Loucy (cell line): ENCODE data around the gene ARHGAP25.
A peak's percentile ranks its signal among the peaks of the same experiment; 100 is the strongest.

Source experiments
- H2AFZ ChIP-seq: fragments of 200-600 bp; sonication (generic); 2 replicates; pipeline ENCODE4 v1.6.0; 2016; ENCODE audit warnings: antibody characterized with exemption, mild to moderate bottlenecking, low read length, moderate library complexity
- H3F3A ChIP-seq: fragments of 200-600 bp; 2 replicates; pipeline ENCODE4 v1.6.0; 2016; ENCODE audit warnings: antibody characterized with exemption, low read depth, mild to moderate bottlenecking
- H3K27me3 ChIP-seq: fragments of 200-600 bp; sonication (generic); 2 replicates; pipeline ENCODE4 v1.6.1; 2014; ENCODE audit warnings: low read length, mild to moderate bottlenecking; ENCODE audit not compliant: insufficient read depth, poor library complexity, severe bottlenecking
- H3K36me3 ChIP-seq: fragments of 200-600 bp; sonication (generic); 2 replicates; pipeline ENCODE4 v1.6.1; 2016; ENCODE audit warnings: low read length; ENCODE audit not compliant: insufficient read depth
- H3K4me1 ChIP-seq: fragments of 200-600 bp; sonication (generic); 2 replicates; pipeline ENCODE4 v1.5.1; 2014; ENCODE audit warnings: low read length, mild to moderate bottlenecking; ENCODE audit not compliant: insufficient read depth, poor library complexity, severe bottlenecking
- H3K4me2 ChIP-seq: fragments of 200-600 bp; sonication (generic); 2 replicates; pipeline ENCODE4 v1.6.0; 2014; ENCODE audit warnings: antibody characterized with exemption, low read length, low read depth, mild to moderate bottlenecking; ENCODE audit not compliant: poor library complexity, severe bottlenecking
- H3K4me3 ChIP-seq: fragments of 200-600 bp; sonication (generic); 2 replicates; pipeline ENCODE4 v1.5.1; 2014; ENCODE audit warnings: low read length, mild to moderate bottlenecking, mixed read lengths; ENCODE audit not compliant: poor library complexity, severe bottlenecking
- H3K79me2 ChIP-seq: fragments of 200-600 bp; sonication (generic); 2 replicates; pipeline ENCODE4 v1.6.1; 2014; ENCODE audit warnings: low read length; ENCODE audit not compliant: insufficient read depth
- H3K9ac ChIP-seq: fragments of 200-600 bp; sonication (generic); 2 replicates; pipeline ENCODE4 v1.6.0; 2014; ENCODE audit warnings: mild to moderate bottlenecking, low read depth, low read length, moderate library complexity; ENCODE audit not compliant: poor library complexity, severe bottlenecking
- H3K9me2 ChIP-seq: fragments of 200-600 bp; sonication (generic); replicated peaks from 2 replicates; pipeline ENCODE4 v1.6.1; 2016; ENCODE audit warnings: low read depth, low read length, mixed read lengths
- H3K9me3 ChIP-seq: fragments of 200-600 bp; sonication (generic); 2 replicates; pipeline ENCODE4 v1.6.1; 2014; ENCODE audit warnings: mild to moderate bottlenecking, antibody characterized with exemption, low read length, low read depth; ENCODE audit not compliant: insufficient read depth
- H4K20me1 ChIP-seq: fragments of 200-600 bp; sonication (generic); 2 replicates; pipeline ENCODE4 v1.6.0; 2014; ENCODE audit warnings: antibody characterized with exemption, low read length, mild to moderate bottlenecking; ENCODE audit not compliant: insufficient read depth, poor library complexity, severe bottlenecking
- CTCF ChIP-seq: fragments of 200-600 bp; sonication (generic); conservative IDR thresholded peaks from 2 replicates; pipeline ENCODE4 v1.5.1; 2014; ENCODE audit warnings: mild to moderate bottlenecking, antibody characterized with exemption, low read length
- EZH2phosphoT487 ChIP-seq: fragments of 200-600 bp; IDR thresholded peaks from 2 replicates; pipeline ENCODE4 v1.6.1; 2018; ENCODE audit warnings: antibody characterized with exemption, mild to moderate bottlenecking, moderate library complexity, borderline replicate concordance

ARHGAP25 gene

GRCh38 chr2:68689553-68690537 lies 44.8 kb upstream of the ARHGAP25 start:
- peak overlapping the region; percentile 41; the same call in 1 of the 2 replicates for H2AFZ ChIP-seq
- H3K36me3 ChIP-seq, result no peaks in the 10 kb centered on the region
- H3K4me3 ChIP-seq, result no peak overlapping the region
- peaks cover 10% of the 10 kb centered on the region for H3K4me1 ChIP-seq
- H4K20me1 ChIP-seq, result no peaks in the 10 kb centered on the region
- H3K9me2 ChIP-seq, result no peaks in the 10 kb centered on the region
- H3K4me2 ChIP-seq, result no peak overlapping the region
- no peaks in the 10 kb centered on the region for H3K9me3 ChIP-seq
- no peaks in the 10 kb centered on the region for H3K27me3 ChIP-seq
- H3F3A ChIP-seq, result no peaks in the 10 kb centered on the region
- H3K9ac ChIP-seq, result no peak overlapping the region
- TF ChIP-seq EZH2phosphoT487 (no peak), CTCF (no peak)
- no peaks in the 10 kb centered on the region for H3K79me2 ChIP-seq

- Histone ChIP-seq H3K9me3 (no peaks in the 10 kb centered on the region), H3K27me3 (no peaks in the 10 kb centered on the region), H3K4me3 (no peak overlapping the region), H3K9me2 (no peaks in the 10 kb centered on the region), H3K4me2 (no peak overlapping the region), H4K20me1 (no peaks in the 10 kb centered on the region), H3K9ac (no peak overlapping the region), H3K79me2 (no peaks in the 10 kb centered on the region), H3K4me1 (peaks cover 10% of the 10 kb centered on the region), H2AFZ (no peak overlapping the region), H3K36me3 (no peaks in the 10 kb centered on the region), H3F3A (no peaks in the 10 kb centered on the region)
- TF ChIP-seq EZH2phosphoT487 (no peak), CTCF (no peak)
These were observed 43.8 kb upstream of the ARHGAP25 start for GRCh38 chr2:68690851-68691250.

- H2AFZ ChIP-seq, result no peak overlapping the region
- no peaks in the 10 kb centered on the region for H3F3A ChIP-seq
- H4K20me1 ChIP-seq, result no peaks in the 10 kb centered on the region
- no peaks in the 10 kb centered on the region for H3K79me2 ChIP-seq
- no peak overlapping the region for H3K9ac ChIP-seq
- no peaks in the 10 kb centered on the region for H3K9me2 ChIP-seq
- no peak overlapping the region for H3K4me3 ChIP-seq
- no peak overlapping the region for H3K4me2 ChIP-seq
- H3K27me3 ChIP-seq, result no peaks in the 10 kb centered on the region
- peaks cover 10% of the 10 kb centered on the region for H3K4me1 ChIP-seq
- TF ChIP-seq EZH2phosphoT487, result no peak
- TF ChIP-seq CTCF, result no peak
- no peaks in the 10 kb centered on the region for H3K36me3 ChIP-seq
- no peaks in the 10 kb centered on the region for H3K9me3 ChIP-seq
These were observed 42.1 kb upstream of the ARHGAP25 start for GRCh38 chr2:68692511-68692910.
